Tibial nerve (tissue), 4 donors: ENCODE measurements around the gene SEC24B. TPM values are rescaled to one million over a fixed set of nuclear protein-coding genes. Genes with fewer than 3 reads are reported as not detected.

Source experiments
- DNase-seq, 2 donors: peaks; one replicate each; pipeline ENCODE4 v3.0.0-alpha.2; 2019; ENCODE audit warnings: low spot score in 2 of 2
- H3K27ac ChIP-seq, 4 donors: fragments of 200-600 bp; sonication (generic) in 3 of 4; one replicate each; pipeline ENCODE4 v1.5.1; 2017 to 2019; ENCODE audit warnings: mild to moderate bottlenecking in 1 of 4
- H3K27me3 ChIP-seq, 2 donors: fragments of 200-600 bp; sonication (generic) in 1 of 2; one replicate each; pipeline versions ENCODE4 v1.5.1 to v1.6.0; 2017 to 2019
- H3K36me3 ChIP-seq, 3 donors: fragments of 200-600 bp; sonication (generic); one replicate each; pipeline ENCODE4 v1.5.1; 2018 to 2019
- H3K4me1 ChIP-seq, 4 donors: fragments of 200-600 bp; sonication (generic) in 3 of 4; one replicate each; pipeline ENCODE4 v1.5.1; 2017 to 2019
- H3K4me3 ChIP-seq, 4 donors: fragments of 200-600 bp; sonication (generic) in 3 of 4; one replicate each; pipeline ENCODE4 v1.5.1; 2017 to 2019; ENCODE audit warnings: mild to moderate bottlenecking in 1 of 4, moderate library complexity in 1 of 4
- H3K9me3 ChIP-seq, 4 donors: fragments of 200-600 bp; sonication (generic) in 3 of 4; one replicate each; pipeline ENCODE4 v1.5.1; 2017 to 2019
- EP300 ChIP-seq, 2 donors: sonication (generic); formaldehyde crosslinking; IDR thresholded peaks; one replicate each; pipeline ENCODE4 v1.6.1; 2017; ENCODE audit warnings: antibody characterized with exemption in 2 of 2, mild to moderate bottlenecking in 1 of 2
- POLR2A ChIP-seq, 2 donors: fragments of 450-650 bp; IDR thresholded peaks; one replicate each; pipeline ENCODE4 v1.6.1; 2017; ENCODE audit warnings: antibody characterized with exemption in 2 of 2, mild to moderate bottlenecking in 2 of 2, moderate library complexity in 2 of 2
- WGBS, 2 donors: methylation state at CpG; one replicate each; pipeline ENCODE4 v1.1.5; 2018; 5-methylcytosine and 5-hydroxymethylcytosine counted together
- total RNA-seq, 4 donors: library from RNA; depleted of rRNA; stranded (reverse); fragments of >200 nt; gene quantifications; one replicate each; pipeline ENCODE4 v1.1.0, GENCODE V29; 2016
- TF ChIP-seq, protein P1 (sequence below), 5 experiments: fragments of 200-600 bp in 3 of 5; fragments of 450-650 bp in 2 of 5; sonication (generic) in 3 of 5; IDR thresholded peaks; one replicate each; pipeline ENCODE4 v1.5.1; 2016 to 2019; ENCODE audit warnings: antibody characterized with exemption in 5 of 5, mild to moderate bottlenecking in 3 of 5, moderate library complexity in 2 of 5

Gene SEC24B
- total RNA-seq, 4 donors from 2014 or later: 31.8 to 37.5 (median 35.4) TPM

DNA sequence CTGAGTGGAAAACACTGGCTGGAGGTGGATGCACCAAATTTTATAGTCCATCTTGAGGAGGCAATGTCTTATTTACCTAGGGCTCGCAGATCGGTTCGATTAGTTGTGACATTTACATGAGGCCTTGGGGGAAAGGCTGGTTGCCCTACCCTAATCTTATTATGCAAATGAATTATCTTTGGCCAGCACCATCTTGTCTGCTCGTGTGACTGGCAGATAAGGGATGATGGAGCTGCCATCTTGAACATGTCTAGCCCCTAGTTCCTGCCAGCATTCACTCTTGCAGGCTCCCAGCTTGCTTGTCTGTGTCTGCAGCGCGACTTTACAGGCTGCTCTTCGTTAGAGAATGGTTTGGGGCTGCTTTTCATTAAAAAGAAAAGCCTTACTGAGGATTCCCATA lies 61.9 kb downstream of the SEC24B start:
- Histone ChIP-seq H3K36me3 (peaks cover 0 to 83% (median 9%) of the 10 kb centered on the region in 3 donors), H3K4me1 (no peaks in the 10 kb centered on the region), H3K9me3 (no peaks in the 10 kb centered on the region), H3K27ac (no peak overlapping the region), H3K27me3 (no peaks in the 10 kb centered on the region), H3K4me3 (no peak overlapping the region)
- 93 to 94% methylated on average over 7 of the region's 7 CpGs for WGBS, 2 donors
- DNase-seq: no peak
- no peak for TF ChIP-seq POLR2A (IDR thresholded peaks at IDR 0.05)
- no peak for TF ChIP-seq EP300 (IDR thresholded peaks at IDR 0.05)
- TF ChIP-seq, protein P1, sequence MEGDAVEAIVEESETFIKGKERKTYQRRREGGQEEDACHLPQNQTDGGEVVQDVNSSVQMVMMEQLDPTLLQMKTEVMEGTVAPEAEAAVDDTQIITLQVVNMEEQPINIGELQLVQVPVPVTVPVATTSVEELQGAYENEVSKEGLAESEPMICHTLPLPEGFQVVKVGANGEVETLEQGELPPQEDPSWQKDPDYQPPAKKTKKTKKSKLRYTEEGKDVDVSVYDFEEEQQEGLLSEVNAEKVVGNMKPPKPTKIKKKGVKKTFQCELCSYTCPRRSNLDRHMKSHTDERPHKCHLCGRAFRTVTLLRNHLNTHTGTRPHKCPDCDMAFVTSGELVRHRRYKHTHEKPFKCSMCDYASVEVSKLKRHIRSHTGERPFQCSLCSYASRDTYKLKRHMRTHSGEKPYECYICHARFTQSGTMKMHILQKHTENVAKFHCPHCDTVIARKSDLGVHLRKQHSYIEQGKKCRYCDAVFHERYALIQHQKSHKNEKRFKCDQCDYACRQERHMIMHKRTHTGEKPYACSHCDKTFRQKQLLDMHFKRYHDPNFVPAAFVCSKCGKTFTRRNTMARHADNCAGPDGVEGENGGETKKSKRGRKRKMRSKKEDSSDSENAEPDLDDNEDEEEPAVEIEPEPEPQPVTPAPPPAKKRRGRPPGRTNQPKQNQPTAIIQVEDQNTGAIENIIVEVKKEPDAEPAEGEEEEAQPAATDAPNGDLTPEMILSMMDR (IDR thresholded peaks at IDR 0.05): no peak

DNA sequence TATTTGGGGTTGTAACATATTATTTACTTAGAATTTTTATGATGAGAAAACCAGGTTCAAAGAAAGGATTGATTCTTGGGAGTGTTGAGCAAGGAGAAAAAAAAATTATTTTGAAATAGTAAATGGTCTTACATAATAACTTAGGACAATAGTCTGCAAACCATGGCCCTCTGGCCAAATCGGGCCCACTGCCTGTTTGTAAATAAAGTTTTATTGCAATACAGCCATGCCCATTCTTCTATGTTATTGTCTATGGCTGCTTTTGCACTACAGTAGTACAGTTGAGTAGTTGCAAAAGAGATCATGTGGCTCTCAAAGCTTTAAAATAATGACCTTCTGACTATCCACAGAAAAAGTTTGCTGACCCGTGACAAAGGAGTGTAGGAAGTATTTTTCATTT lies 63.3 kb downstream of the SEC24B start:
- no peak overlapping the region for H3K27ac ChIP-seq
- no peaks in the 10 kb centered on the region for H3K27me3 ChIP-seq
- H3K4me1 ChIP-seq: no peaks in the 10 kb centered on the region
- no peaks in the 10 kb centered on the region for H3K9me3 ChIP-seq
- H3K4me3 ChIP-seq: no peak overlapping the region
- DNase-seq: no peak
- H3K36me3 ChIP-seq: peaks cover 0 to 89% (median 16%) of the 10 kb centered on the region in 3 donors
- TF ChIP-seq, protein P1 (IDR thresholded peaks at IDR 0.05): no peak
- no peak for TF ChIP-seq EP300 (IDR thresholded peaks at IDR 0.05)
- no peak for TF ChIP-seq POLR2A (IDR thresholded peaks at IDR 0.05)
- 89 to 93% methylated on average over 2 of the region's 2 CpGs for WGBS, 2 donors

DNA sequence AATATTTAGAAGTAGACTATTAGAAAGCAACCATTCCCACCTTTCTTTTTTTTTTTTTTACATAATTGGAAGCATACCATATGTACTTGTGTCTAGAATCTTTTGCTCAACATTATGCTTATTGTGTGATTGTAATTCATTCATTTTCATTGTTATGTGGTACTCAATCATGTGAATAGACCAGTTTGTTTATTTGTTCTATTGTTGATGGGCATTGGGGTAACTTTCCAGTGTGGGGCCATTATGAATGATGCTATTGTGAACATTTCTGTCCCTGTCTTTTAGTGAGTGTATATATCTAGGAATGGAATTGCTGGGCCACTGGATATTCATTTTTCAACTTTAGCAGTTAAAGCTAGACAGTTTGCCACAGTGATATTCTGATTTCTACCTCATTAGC lies 63.9 kb downstream of the SEC24B start:
- H3K27ac ChIP-seq: no peak overlapping the region
- H3K9me3 ChIP-seq: no peaks in the 10 kb centered on the region
- no peaks in the 10 kb centered on the region for H3K27me3 ChIP-seq
- DNase-seq: no peak
- no peak overlapping the region for H3K4me3 ChIP-seq
- H3K4me1 ChIP-seq: no peaks in the 10 kb centered on the region
- peaks cover 0 to 92% (median 16%) of the 10 kb centered on the region in 3 donors for H3K36me3 ChIP-seq
- TF ChIP-seq, protein P1 (IDR thresholded peaks at IDR 0.05): no peak
- TF ChIP-seq POLR2A (IDR thresholded peaks at IDR 0.05): no peak

DNA sequence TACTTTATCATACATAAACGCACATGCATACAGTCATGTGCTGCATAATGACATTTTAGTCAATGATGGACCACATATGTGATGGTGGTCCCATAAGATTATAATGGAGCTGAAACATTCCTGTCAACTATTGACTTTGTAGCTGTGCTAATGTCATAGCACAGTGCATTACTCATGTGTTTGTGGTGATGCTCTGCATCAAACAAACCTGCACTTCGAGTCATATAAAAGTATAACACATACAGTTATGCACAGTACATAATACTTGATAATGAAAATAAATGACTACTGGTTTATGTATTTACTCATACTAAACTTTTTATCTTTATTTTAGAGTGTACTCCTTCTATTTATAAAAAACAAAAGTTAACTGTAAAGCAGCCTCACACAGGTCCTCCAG lies 65.9 kb downstream of the SEC24B start:
- H3K36me3 ChIP-seq: peaks cover 0 to 87% (median 15%) of the 10 kb centered on the region in 3 donors

DNA sequence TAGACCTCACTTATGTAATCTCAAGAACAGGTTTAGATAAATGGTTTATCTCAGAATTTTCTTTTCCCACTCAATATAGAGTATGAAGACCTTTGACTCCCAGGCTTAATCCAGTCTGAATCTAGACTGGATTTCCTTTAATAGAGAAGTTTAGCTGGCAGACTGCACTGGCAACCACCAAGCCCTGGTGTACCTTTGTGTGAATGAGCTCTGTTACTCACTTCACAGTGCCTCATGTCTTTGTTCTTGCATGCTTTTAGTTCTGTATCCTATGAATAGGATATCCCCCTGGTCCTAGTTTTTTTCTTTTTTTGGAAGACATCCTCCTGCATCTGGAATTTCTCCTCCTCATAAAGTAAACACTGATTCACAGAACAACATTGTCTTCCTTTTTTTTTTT lies 73.3 kb downstream of the SEC24B start:
- H3K4me3 ChIP-seq: no peak overlapping the region
- no peak for TF ChIP-seq POLR2A (IDR thresholded peaks at IDR 0.05)
- TF ChIP-seq, protein P1 (IDR thresholded peaks at IDR 0.05): no peak
- no peaks in the 10 kb centered on the region for H3K27me3 ChIP-seq
- no peaks in the 10 kb centered on the region for H3K4me1 ChIP-seq
- H3K27ac ChIP-seq: no peak overlapping the region
- DNase-seq: no peak
- H3K36me3 ChIP-seq: peaks cover 0 to 64% (median 0%) of the 10 kb centered on the region in 3 donors
- no peaks in the 10 kb centered on the region for H3K9me3 ChIP-seq

More for the DNA sequence above, 65.9 kb downstream of the SEC24B start:
- H3K27me3 ChIP-seq: no peaks in the 10 kb centered on the region
- no peaks in the 10 kb centered on the region for H3K4me1 ChIP-seq
- WGBS, 2 donors: 92 to 97% methylated on average over 2 of the region's 2 CpGs
- TF ChIP-seq, protein P1 (IDR thresholded peaks at IDR 0.05): no peak
- TF ChIP-seq EP300 (IDR thresholded peaks at IDR 0.05) (no peak), POLR2A (IDR thresholded peaks at IDR 0.05) (no peak)
- no peaks in the 10 kb centered on the region for H3K9me3 ChIP-seq
- no peak for DNase-seq
- no peak overlapping the region for H3K4me3 ChIP-seq
- no peak overlapping the region for H3K27ac ChIP-seq
